GM18868 (cell line): Measurements from ENCODE around the gene MLC1.

Experiments used
- ATAC-seq: cut with Tn5 transposase; IDR thresholded peaks from one replicate; pipeline ENCODE4 v1.9.1; 2021; ENCODE audit warnings: mild to moderate bottlenecking, moderate library complexity; ENCODE audit not compliant: unreplicated experiment

Gene MLC1

GRCh38 chr22:50039669-50040443 is 45.4 kb downstream of the MLC1 start:
- no peak for ATAC-seq

GRCh38 chr22:50035976-50036724 is 49.1 kb downstream of the MLC1 start:
- no peak for ATAC-seq

GRCh38 chr22:50035131-50035881 is 49.9 kb downstream of the MLC1 start:
- ATAC-seq = no peak

GRCh38 chr22:50034126-50035081 is 50.8 kb downstream of the MLC1 start:
- ATAC-seq = no peak

- no peak for ATAC-seq
Measured at GRCh38 chr22:50032941-50033601, 52.2 kb downstream of the MLC1 start.

GRCh38 chr22:50032109-50032871 is 52.9 kb downstream of the MLC1 start:
- ATAC-seq = no peak

GRCh38 chr22:50031189-50032091 is 53.8 kb downstream of the MLC1 start:
- no peak for ATAC-seq

- ATAC-seq = peak; percentile 60
Measured at GRCh38 chr22:50030297-50031188, 54.7 kb downstream of the MLC1 start.

GRCh38 chr22:50027639-50028537 is 57.3 kb downstream of the MLC1 start:
- ATAC-seq = no peak

- no peak for ATAC-seq
Measured at GRCh38 chr22:50025993-50026392, 59.2 kb downstream of the MLC1 start.

- ATAC-seq = no peak
Measured at GRCh38 chr22:50022171-50022819, 62.9 kb downstream of the MLC1 start.

GRCh38 chr22:50020606-50021005 is 64.6 kb downstream of the MLC1 start:
- ATAC-seq = no peak

- ATAC-seq = no peak
Measured at GRCh38 chr22:50019316-50019715, 65.9 kb downstream of the MLC1 start.

- no peak for ATAC-seq
Measured at GRCh38 chr22:50018608-50019285, 66.5 kb downstream of the MLC1 start.

- no peak for ATAC-seq
Measured at GRCh38 chr22:50017701-50018224, 67.5 kb downstream of the MLC1 start.
